Mesenchymal stem cell (in vitro differentiated cells and primary cell): ENCODE data around the gene ABHD2.
A peak's percentile ranks its signal among the peaks of the same experiment; 100 is the strongest.

Source experiments
- DNase-seq: peaks from one replicate; pipeline ENCODE4 v3.0.0-alpha.2; 2013
- H2AFZ ChIP-seq: one replicate; pipeline ENCODE4 v1.6.1; 2013; ENCODE audit warnings: low read depth, mild to moderate bottlenecking, control low read depth, inconsistent platforms, low read length, moderate library complexity
- H2AK5ac ChIP-seq: 2 replicates; pipeline ENCODE4 v1.6.1; 2013; ENCODE audit warnings: low read length, moderate library complexity, mild to moderate bottlenecking, inconsistent platforms; ENCODE audit not compliant: severe bottlenecking
- H2BK120ac ChIP-seq: one replicate; pipeline ENCODE4 v1.6.1; 2013; ENCODE audit warnings: low read depth, mild to moderate bottlenecking, inconsistent platforms, low read length, moderate library complexity
- H2BK12ac ChIP-seq, 2 experiments: one replicate each; pipeline ENCODE4 v1.6.1; 2013; ENCODE audit warnings: inconsistent platforms in 2 of 2, low read length in 2 of 2, mild to moderate bottlenecking in 2 of 2, moderate library complexity in 2 of 2, control low read depth in 1 of 2
- H2BK15ac ChIP-seq: one replicate; pipeline ENCODE4 v1.6.1; 2013; ENCODE audit warnings: mild to moderate bottlenecking, low read depth, inconsistent platforms; ENCODE audit not compliant: poor library complexity, severe bottlenecking
- H2BK5ac ChIP-seq: 2 replicates; pipeline ENCODE4 v1.6.1; 2013; ENCODE audit warnings: low read depth, mild to moderate bottlenecking, low read length, control low read depth, inconsistent platforms; ENCODE audit not compliant: poor library complexity, severe bottlenecking
- H3K14ac ChIP-seq, 2 experiments: one replicate each; pipeline ENCODE4 v1.6.1; 2013; ENCODE audit warnings: inconsistent platforms in 2 of 2, low read length in 2 of 2, control low read depth in 1 of 2, mild to moderate bottlenecking in 1 of 2, moderate library complexity in 1 of 2
- H3K18ac ChIP-seq, 2 experiments: one replicate each; pipeline ENCODE4 v1.6.1; 2013; ENCODE audit warnings: inconsistent platforms in 2 of 2, low read length in 2 of 2, control low read depth in 1 of 2, low read depth in 1 of 2, mild to moderate bottlenecking in 1 of 2
- H3K23ac ChIP-seq, 2 experiments: one replicate each; pipeline ENCODE4 v1.6.1; 2013; ENCODE audit warnings: inconsistent platforms in 2 of 2, low read length in 2 of 2, mild to moderate bottlenecking in 2 of 2, moderate library complexity in 2 of 2, control low read depth in 1 of 2
- H3K27ac ChIP-seq: 2 replicates; pipeline ENCODE4 v1.5.1; 2013; ENCODE audit warnings: mild to moderate bottlenecking, moderate library complexity, low read length, control low read depth, inconsistent platforms; ENCODE audit not compliant: poor library complexity, severe bottlenecking
- H3K27me3 ChIP-seq, 2 experiments: 2 replicates each; pipeline versions ENCODE4 v1.6.1 to v1.7.0; 2013; ENCODE audit warnings: low read length in 2 of 2, mild to moderate bottlenecking in 2 of 2, moderate library complexity in 2 of 2, control low read depth in 1 of 2, inconsistent platforms in 1 of 2; ENCODE audit not compliant: control insufficient read depth in 1 of 2, insufficient read depth in 1 of 2
- H3K36me3 ChIP-seq, 2 experiments: 2 replicates each; pipeline versions ENCODE4 v1.6.1 to v1.7.0; 2013; ENCODE audit warnings: low read length in 2 of 2, control low read depth in 1 of 2, inconsistent platforms in 1 of 2, low read depth in 1 of 2, mild to moderate bottlenecking in 1 of 2; ENCODE audit not compliant: insufficient read depth in 2 of 2, control insufficient read depth in 1 of 2
- H3K4ac ChIP-seq, 2 experiments: one replicate each; pipeline ENCODE4 v1.6.1; 2013; ENCODE audit warnings: inconsistent platforms in 2 of 2, low read length in 2 of 2, mild to moderate bottlenecking in 2 of 2, moderate library complexity in 2 of 2, control low read depth in 1 of 2, low read depth in 1 of 2
- H3K4me1 ChIP-seq: 2 replicates; pipeline ENCODE4 v1.6.1; 2013; ENCODE audit warnings: low read depth, low read length, control low read depth; ENCODE audit not compliant: control insufficient read depth, insufficient read depth
- H3K4me2 ChIP-seq: 2 replicates; pipeline ENCODE4 v1.6.1; 2013; ENCODE audit warnings: low read length, mild to moderate bottlenecking, inconsistent platforms; ENCODE audit not compliant: poor library complexity, severe bottlenecking
- H3K4me3 ChIP-seq, 2 experiments: 2 replicates each; pipeline versions ENCODE4 v1.5.1 to v1.7.0; 2013; ENCODE audit warnings: low read length in 2 of 2, mild to moderate bottlenecking in 2 of 2, control low read depth in 1 of 2, low read depth in 1 of 2; ENCODE audit not compliant: insufficient read depth in 1 of 2
- H3K79me1 ChIP-seq: replicated peaks from 2 replicates; pipeline ENCODE4 v1.6.1; 2013; ENCODE audit warnings: mild to moderate bottlenecking, control low read depth, low read length, inconsistent platforms; ENCODE audit not compliant: poor library complexity, severe bottlenecking
- H3K9ac ChIP-seq: 2 replicates; pipeline ENCODE4 v1.7.0; 2013; ENCODE audit warnings: mild to moderate bottlenecking, low read length, moderate library complexity
- H3K9me3 ChIP-seq: 2 replicates; pipeline ENCODE4 v1.7.0; 2013; ENCODE audit warnings: mild to moderate bottlenecking, low read length; ENCODE audit not compliant: control insufficient read depth
- H4K8ac ChIP-seq: one replicate; pipeline ENCODE4 v1.6.1; 2013; ENCODE audit warnings: inconsistent platforms, mild to moderate bottlenecking, low read length, moderate library complexity
- H4K91ac ChIP-seq: one replicate; pipeline ENCODE4 v1.6.1; 2013; ENCODE audit warnings: mild to moderate bottlenecking, low read length, inconsistent platforms
- WGBS: methylation state at CpG from one replicate; pipeline ENCODE4 v1.1.7; 2013; ENCODE audit warnings: mixed read lengths; 5-methylcytosine and 5-hydroxymethylcytosine counted together

Gene ABHD2

DNA sequence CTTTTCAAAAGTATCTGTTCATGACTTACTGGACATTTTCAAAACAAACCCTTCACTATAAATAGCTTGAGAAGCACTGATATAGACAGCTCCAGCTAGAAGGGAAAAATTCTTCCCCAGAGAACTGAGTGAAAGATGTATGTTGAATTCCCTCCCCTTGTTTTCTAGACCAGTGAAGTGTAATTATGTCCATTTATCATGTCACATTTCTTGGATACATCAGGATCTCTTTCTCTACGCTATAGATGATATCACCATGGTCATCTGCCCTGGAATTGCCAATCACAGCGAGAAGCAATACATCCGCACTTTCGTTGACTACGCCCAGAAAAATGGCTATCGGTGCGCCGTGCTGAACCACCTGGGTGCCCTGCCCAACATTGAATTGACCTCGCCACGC, 66.9 kb downstream of the ABHD2 start:
- no peak overlapping the region for H2BK15ac ChIP-seq
- H4K8ac ChIP-seq: no peak overlapping the region
- H3K4ac ChIP-seq: no peak overlapping the region
- no peak overlapping the region for H3K9ac ChIP-seq
- H3K18ac ChIP-seq: no peak overlapping the region
- H3K14ac ChIP-seq: no peak overlapping the region
- H2AK5ac ChIP-seq: no peak overlapping the region
- H3K27ac ChIP-seq: no peak overlapping the region
- H3K4me1 ChIP-seq: no peaks in the 10 kb centered on the region
- H4K91ac ChIP-seq: no peak overlapping the region
- H2BK12ac ChIP-seq: no peak overlapping the region
- no peak overlapping the region for H3K4me3 ChIP-seq
- no peak overlapping the region for H2AFZ ChIP-seq
- no peak overlapping the region for H2BK120ac ChIP-seq
- H3K79me1 ChIP-seq: peaks cover 5% of the 10 kb centered on the region
- H3K9me3 ChIP-seq: no peaks in the 10 kb centered on the region
- no peaks in the 10 kb centered on the region for H3K27me3 ChIP-seq
- WGBS: 99% methylated on average over 10 of the region's 10 CpGs
- H3K36me3 ChIP-seq: peaks cover 13 to 92% of the 10 kb centered on the region in 2 experiments
- no peak for DNase-seq
- H2BK5ac ChIP-seq: no peak overlapping the region
- no peak overlapping the region for H3K4me2 ChIP-seq
- no peak overlapping the region for H3K23ac ChIP-seq

DNA sequence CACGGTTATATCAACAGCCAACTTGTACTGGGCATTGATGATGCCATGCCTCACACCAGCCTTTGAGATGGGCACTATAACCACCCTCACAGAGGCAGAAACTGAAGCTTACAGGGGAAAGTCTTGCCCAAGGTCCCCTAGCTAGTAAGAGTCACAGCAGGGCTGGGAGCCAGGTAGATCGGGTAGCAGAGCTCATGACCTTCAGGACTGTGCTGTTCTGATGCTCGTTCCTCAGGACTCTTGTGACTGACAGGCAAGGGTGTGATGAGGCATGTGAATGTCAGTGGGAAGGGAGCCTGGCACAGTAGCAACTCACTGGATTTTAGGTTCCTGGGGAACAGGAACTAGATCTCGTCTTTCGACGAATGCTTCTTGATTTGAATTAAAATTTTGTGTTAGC, 67.4 kb downstream of the ABHD2 start:
- no peak overlapping the region for H3K14ac ChIP-seq
- no peak overlapping the region for H2AK5ac ChIP-seq
- no peak overlapping the region for H2BK15ac ChIP-seq
- H3K36me3 ChIP-seq: peaks cover 13 to 90% of the 10 kb centered on the region in 2 experiments
- no peaks in the 10 kb centered on the region for H3K27me3 ChIP-seq
- no peak overlapping the region for H3K9ac ChIP-seq
- no peak overlapping the region for H3K4me2 ChIP-seq
- no peak overlapping the region for H3K4ac ChIP-seq
- no peak overlapping the region for H2BK5ac ChIP-seq
- H3K4me3 ChIP-seq: no peak overlapping the region
- H2BK12ac ChIP-seq: no peak overlapping the region
- no peak overlapping the region for H4K8ac ChIP-seq
- 94% methylated on average over 3 of the region's 6 CpGs for WGBS
- H2BK120ac ChIP-seq: no peak overlapping the region
- H3K79me1 ChIP-seq: peaks cover 5% of the 10 kb centered on the region
- no peaks in the 10 kb centered on the region for H3K9me3 ChIP-seq
- no peaks in the 10 kb centered on the region for H3K4me1 ChIP-seq
- H3K23ac ChIP-seq: no peak overlapping the region
- no peak overlapping the region for H3K18ac ChIP-seq
- DNase-seq: no peak
- no peak overlapping the region for H2AFZ ChIP-seq
- H3K27ac ChIP-seq: no peak overlapping the region
- no peak overlapping the region for H4K91ac ChIP-seq

DNA sequence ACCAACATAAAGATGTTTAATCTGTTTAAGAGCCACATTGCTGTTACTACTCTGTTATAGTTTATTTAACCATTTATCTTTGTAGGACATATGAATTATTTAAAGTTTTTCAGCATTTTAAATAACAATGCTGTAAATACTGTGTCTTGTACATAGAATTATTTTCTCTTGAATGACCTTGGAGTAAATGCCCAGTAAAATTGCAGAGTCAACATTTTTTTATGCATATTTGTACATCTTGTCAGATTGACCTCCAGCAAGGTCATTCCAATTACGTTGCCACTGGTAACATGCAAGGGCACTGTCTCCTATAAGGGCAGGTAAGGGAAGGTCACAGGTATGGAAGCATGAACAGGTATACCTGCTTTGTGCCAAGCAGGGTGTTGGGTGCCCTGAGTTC, 68.8 kb downstream of the ABHD2 start:
- H3K9ac ChIP-seq: no peak overlapping the region

DNA sequence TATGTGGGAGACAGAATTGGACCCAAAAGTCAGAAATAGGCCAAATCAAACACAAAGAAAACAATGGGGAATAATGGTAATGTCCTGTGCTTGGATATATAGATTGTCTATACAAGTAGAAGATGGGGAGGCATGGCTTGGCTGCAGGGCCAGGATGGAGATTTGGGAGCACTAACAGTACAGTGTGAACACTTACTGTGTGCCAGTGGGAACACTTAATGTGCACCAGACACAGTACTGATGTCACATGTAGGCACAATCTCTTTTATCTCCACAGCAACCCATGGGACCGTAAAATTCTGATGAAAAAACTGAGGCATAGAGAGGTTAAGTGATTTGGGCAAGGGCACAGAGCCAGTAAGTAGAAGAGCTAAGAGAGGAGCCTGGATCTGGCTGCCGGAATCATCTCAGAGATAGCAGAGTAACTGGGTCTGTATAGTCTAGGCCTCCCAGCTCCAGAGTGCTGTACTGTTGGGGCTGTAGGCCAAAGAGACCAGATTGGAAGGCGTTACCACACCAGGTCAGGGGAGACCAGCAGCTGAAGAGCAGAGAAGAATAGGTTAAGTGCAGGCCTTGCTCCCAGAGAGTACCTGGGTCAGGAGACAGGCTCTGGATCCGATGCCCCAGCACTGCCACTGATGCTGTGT, 69.8 kb downstream of the ABHD2 start:
- no peak overlapping the region for H4K91ac ChIP-seq
- H2BK5ac ChIP-seq: no peak overlapping the region
- no peak overlapping the region for H3K27ac ChIP-seq
- no peak for DNase-seq
- no peak overlapping the region for H3K23ac ChIP-seq
- H2BK15ac ChIP-seq: no peak overlapping the region
- peaks cover 9 to 84% of the 10 kb centered on the region in 2 experiments for H3K36me3 ChIP-seq
- H2AFZ ChIP-seq: no peak overlapping the region
- H3K79me1 ChIP-seq: peaks cover 3% of the 10 kb centered on the region
- no peaks in the 10 kb centered on the region for H3K4me1 ChIP-seq
- no peak overlapping the region for H2BK120ac ChIP-seq
- H3K14ac ChIP-seq: no peak overlapping the region
- no peaks in the 10 kb centered on the region for H3K27me3 ChIP-seq
- H3K4me2 ChIP-seq: no peak overlapping the region
- peak overlapping the region; percentile 72 for H4K8ac ChIP-seq
- no peak overlapping the region for H3K4me3 ChIP-seq
- no peaks in the 10 kb centered on the region for H3K9me3 ChIP-seq
- no peak overlapping the region for H3K9ac ChIP-seq
- H2BK12ac ChIP-seq: no peak overlapping the region
- H3K18ac ChIP-seq: no peak overlapping the region
- 86% methylated on average over 4 of the region's 4 CpGs for WGBS
- H2AK5ac ChIP-seq: no peak overlapping the region
- no peak overlapping the region for H3K4ac ChIP-seq

More for the DNA sequence above, 68.8 kb downstream of the ABHD2 start:
- Histone ChIP-seq H2BK5ac (no peak overlapping the region), H4K91ac (no peak overlapping the region), H2BK120ac (no peak overlapping the region), H3K4me2 (no peak overlapping the region), H3K4ac (no peak overlapping the region), H3K4me1 (no peaks in the 10 kb centered on the region), H3K14ac (no peak overlapping the region), H2AFZ (no peak overlapping the region), H4K8ac (no peak overlapping the region), H3K27me3 (no peaks in the 10 kb centered on the region), H3K18ac (no peak overlapping the region), H2AK5ac (no peak overlapping the region), H3K36me3 (peaks cover 9 to 84% of the 10 kb centered on the region in 2 experiments), H2BK12ac (no peak overlapping the region), H2BK15ac (no peak overlapping the region), H3K27ac (no peak overlapping the region), H3K23ac (no peak overlapping the region), H3K9me3 (no peaks in the 10 kb centered on the region), H3K4me3 (no peak overlapping the region), H3K79me1 (peaks cover 5% of the 10 kb centered on the region)
- DNase-seq: no peak
- 100% methylated on average over 1 of the region's 1 CpG for WGBS
